Parathyroid adenoma (tissue), 2 donors: ENCODE results near the gene RERE.

Source experiments
- H2AFZ ChIP-seq: fragments of 300-600 bp; sonication (generic); one replicate; pipeline ENCODE4 v1.7.0; 2017; ENCODE audit warnings: antibody characterized with exemption, mild to moderate bottlenecking
- H3K27ac ChIP-seq: fragments of 300-600 bp; sonication (generic); one replicate; pipeline ENCODE4 v1.7.0; 2017
- H3K27me3 ChIP-seq: fragments of 300-600 bp; sonication (generic); one replicate; pipeline ENCODE4 v1.7.0; 2017; ENCODE audit warnings: low read length; ENCODE audit not compliant: control insufficient read depth, insufficient read depth
- H3K36me3 ChIP-seq: fragments of 300-600 bp; sonication (generic); one replicate; pipeline ENCODE4 v1.7.0; 2017; ENCODE audit warnings: low read length; ENCODE audit not compliant: control insufficient read depth, insufficient read depth
- H3K4me1 ChIP-seq: fragments of 300-600 bp; sonication (generic); one replicate; pipeline ENCODE4 v1.7.0; 2017; ENCODE audit warnings: control low read depth
- H3K4me2 ChIP-seq: fragments of 300-600 bp; sonication (generic); one replicate; pipeline ENCODE4 v1.7.0; 2017; ENCODE audit warnings: low read length
- H3K4me3 ChIP-seq: fragments of 300-600 bp; sonication (generic); one replicate; pipeline ENCODE4 v1.7.0; 2017; ENCODE audit warnings: low read depth, low read length
- H3K79me2 ChIP-seq: fragments of 300-600 bp; sonication (generic); one replicate; pipeline ENCODE4 v1.7.0; 2017; ENCODE audit warnings: control low read depth
- H3K9ac ChIP-seq: fragments of 300-600 bp; sonication (generic); one replicate; pipeline ENCODE4 v1.7.0; 2017; ENCODE audit warnings: mild to moderate bottlenecking
- H3K9me3 ChIP-seq: fragments of 300-600 bp; sonication (generic); one replicate; pipeline ENCODE4 v1.7.0; 2017; ENCODE audit warnings: low read length; ENCODE audit not compliant: control insufficient read depth
- TF ChIP-seq, protein P1 (sequence below): fragments of 300-600 bp; sonication (generic); IDR thresholded peaks from one replicate; pipeline ENCODE4 v1.7.0; 2017; ENCODE audit warnings: antibody characterized with exemption, mild to moderate bottlenecking
- donor health status: primary hyperparathyroidism.

Gene RERE

DNA sequence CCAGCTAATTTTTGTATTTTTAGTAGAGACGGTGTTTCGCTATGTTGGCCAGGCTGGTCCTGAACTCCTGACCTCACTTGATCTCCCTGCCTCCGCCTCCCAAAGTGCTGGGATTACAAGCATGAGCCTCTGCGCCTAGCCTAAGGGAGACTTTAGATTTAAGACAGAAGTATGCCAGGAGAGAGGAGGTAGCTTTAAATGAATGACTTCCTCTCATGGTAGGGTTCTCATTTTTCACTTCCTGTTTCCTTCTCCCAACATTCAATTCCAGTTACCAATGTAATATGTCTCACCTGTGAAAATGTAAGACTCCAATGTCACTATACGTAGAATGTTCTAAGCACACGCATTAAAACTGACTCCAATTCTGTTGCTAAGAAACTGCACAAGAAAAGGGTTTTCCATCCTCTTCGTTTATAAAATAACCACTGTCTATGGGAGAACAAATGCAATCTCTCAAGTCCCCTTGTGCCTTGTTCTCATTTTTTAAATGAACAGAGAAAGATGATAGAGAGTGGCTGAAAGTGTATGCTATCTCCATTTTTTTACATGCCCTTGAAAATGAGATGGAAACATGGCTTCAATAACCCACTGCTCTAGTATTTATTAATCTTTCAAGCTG, 359.6 kb downstream of the RERE start:
- H3K4me1 ChIP-seq, result peaks cover 2% of the 10 kb centered on the region

DNA sequence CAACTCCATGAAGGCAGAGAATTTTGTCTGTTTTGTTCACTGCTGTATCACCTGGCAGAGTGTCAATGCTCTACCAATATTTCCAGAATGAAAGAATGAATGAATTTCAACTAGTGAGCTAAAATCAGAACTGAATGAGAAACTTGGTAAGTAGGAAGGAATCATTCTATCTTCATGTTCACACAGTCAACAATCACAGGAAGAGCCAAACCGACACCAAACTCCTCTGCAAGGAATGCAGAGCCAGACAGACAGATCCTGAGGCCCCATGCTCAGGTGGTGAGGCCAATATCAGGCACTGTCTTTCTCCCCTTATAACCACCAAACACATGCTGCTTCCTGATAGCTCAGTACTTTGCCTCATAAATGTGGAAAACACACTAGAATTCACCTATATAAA, 360.4 kb downstream of the RERE start:
- no peaks in the 10 kb centered on the region for H3K9me3 ChIP-seq

More for the DNA sequence above, 359.6 kb downstream of the RERE start:
- Histone ChIP-seq H3K27ac (no peak overlapping the region), H3K79me2 (peaks cover 16% of the 10 kb centered on the region), H3K36me3 (no peaks in the 10 kb centered on the region), H3K9me3 (no peaks in the 10 kb centered on the region), H3K4me3 (no peak overlapping the region), H3K27me3 (no peaks in the 10 kb centered on the region), H3K9ac (no peak overlapping the region), H3K4me2 (no peak overlapping the region), H2AFZ (no peak overlapping the region)
- TF ChIP-seq, protein P1, sequence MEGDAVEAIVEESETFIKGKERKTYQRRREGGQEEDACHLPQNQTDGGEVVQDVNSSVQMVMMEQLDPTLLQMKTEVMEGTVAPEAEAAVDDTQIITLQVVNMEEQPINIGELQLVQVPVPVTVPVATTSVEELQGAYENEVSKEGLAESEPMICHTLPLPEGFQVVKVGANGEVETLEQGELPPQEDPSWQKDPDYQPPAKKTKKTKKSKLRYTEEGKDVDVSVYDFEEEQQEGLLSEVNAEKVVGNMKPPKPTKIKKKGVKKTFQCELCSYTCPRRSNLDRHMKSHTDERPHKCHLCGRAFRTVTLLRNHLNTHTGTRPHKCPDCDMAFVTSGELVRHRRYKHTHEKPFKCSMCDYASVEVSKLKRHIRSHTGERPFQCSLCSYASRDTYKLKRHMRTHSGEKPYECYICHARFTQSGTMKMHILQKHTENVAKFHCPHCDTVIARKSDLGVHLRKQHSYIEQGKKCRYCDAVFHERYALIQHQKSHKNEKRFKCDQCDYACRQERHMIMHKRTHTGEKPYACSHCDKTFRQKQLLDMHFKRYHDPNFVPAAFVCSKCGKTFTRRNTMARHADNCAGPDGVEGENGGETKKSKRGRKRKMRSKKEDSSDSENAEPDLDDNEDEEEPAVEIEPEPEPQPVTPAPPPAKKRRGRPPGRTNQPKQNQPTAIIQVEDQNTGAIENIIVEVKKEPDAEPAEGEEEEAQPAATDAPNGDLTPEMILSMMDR, result no peak

DNA sequence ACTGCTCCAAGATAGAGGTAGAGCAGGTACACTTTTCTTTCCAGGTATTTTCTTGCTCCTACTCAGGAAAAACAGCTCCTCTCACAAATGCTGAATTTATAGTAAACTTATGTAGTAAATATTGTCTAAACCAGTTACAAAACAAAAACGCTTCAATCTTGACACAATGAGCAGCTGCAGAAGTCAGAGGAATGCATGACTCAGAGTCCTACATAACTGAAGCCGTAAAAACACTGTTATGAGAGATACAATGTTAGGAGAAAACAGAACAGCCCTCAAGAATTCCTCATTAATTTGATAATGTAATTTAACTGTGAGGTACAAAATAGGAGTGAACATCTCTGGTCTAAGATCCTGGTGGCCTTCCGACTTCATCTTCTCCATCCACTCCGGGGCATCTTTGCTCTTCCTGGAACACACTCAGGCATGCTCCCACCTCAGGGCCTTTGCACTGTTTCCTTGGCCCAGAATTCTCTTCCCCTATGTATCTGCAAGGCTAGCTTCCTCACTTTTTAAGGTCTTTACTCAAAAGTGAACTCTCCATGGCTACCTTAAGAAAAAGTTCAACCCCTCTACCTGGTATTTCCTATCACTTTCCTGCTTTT, 361.0 kb downstream of the RERE start:
- no peaks in the 10 kb centered on the region for H3K27me3 ChIP-seq
- no peaks in the 10 kb centered on the region for H3K36me3 ChIP-seq
- no peak overlapping the region for H3K4me3 ChIP-seq
- H3K9ac ChIP-seq, result no peak overlapping the region
- H3K27ac ChIP-seq, result no peak overlapping the region
- no peaks in the 10 kb centered on the region for H3K9me3 ChIP-seq
- H3K4me1 ChIP-seq, result peaks cover 2% of the 10 kb centered on the region
- TF ChIP-seq, protein P1, result no peak
- no peak overlapping the region for H2AFZ ChIP-seq
- peaks cover 25% of the 10 kb centered on the region for H3K79me2 ChIP-seq
- no peak overlapping the region for H3K4me2 ChIP-seq

More for the DNA sequence above, 360.4 kb downstream of the RERE start:
- H3K79me2 ChIP-seq, result peaks cover 20% of the 10 kb centered on the region
- no peak overlapping the region for H3K4me2 ChIP-seq
- no peaks in the 10 kb centered on the region for H3K27me3 ChIP-seq
- H3K4me1 ChIP-seq, result peaks cover 2% of the 10 kb centered on the region
- H3K9ac ChIP-seq, result no peak overlapping the region
- TF ChIP-seq, protein P1, result no peak
- H2AFZ ChIP-seq, result no peak overlapping the region
- no peaks in the 10 kb centered on the region for H3K36me3 ChIP-seq
- no peak overlapping the region for H3K4me3 ChIP-seq
- no peak overlapping the region for H3K27ac ChIP-seq

DNA sequence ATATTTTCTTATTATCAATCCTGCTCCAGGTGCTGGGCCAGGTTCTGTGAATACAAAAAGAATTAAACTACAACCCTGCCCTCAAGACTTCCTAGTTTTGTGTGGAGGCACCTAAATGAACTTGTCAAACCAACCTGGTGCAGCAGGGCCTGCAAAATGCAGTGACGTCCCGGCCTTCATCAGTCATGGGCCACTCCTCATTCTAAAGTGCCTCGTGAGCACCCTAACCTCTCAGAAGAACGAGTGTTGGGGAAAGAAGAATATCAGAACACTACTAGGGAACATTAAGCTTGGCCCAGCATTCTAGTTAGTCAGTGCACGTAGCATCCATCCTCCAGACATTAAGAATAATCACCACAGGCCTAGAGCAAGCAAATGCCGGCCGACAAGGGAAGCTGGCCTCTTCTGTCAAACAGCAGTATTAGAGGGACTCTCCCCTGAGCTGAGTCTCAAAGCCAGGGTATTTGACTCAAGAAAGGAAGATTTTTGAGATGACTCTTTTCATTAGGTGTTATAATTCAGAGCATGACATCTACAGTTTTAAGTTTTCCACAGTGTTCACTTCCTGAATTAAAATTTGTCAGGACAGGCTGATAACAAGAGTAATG, 361.6 kb downstream of the RERE start:
- TF ChIP-seq, protein P1, result no peak
- no peak overlapping the region for H3K4me2 ChIP-seq
- H3K4me3 ChIP-seq, result no peak overlapping the region
- H3K9me3 ChIP-seq, result no peaks in the 10 kb centered on the region
- peaks cover 2% of the 10 kb centered on the region for H3K4me1 ChIP-seq
- H3K79me2 ChIP-seq, result peaks cover 28% of the 10 kb centered on the region
- no peak overlapping the region for H2AFZ ChIP-seq
- H3K27me3 ChIP-seq, result no peaks in the 10 kb centered on the region
- no peaks in the 10 kb centered on the region for H3K36me3 ChIP-seq
- H3K9ac ChIP-seq, result no peak overlapping the region
- no peak overlapping the region for H3K27ac ChIP-seq
